WTC11 (cell line): ENCODE measurements around the gene FMN2.

Experiments
- ATF1 ChIP-seq: sonication (generic); formaldehyde crosslinking; IDR thresholded peaks from 2 replicates; pipeline ENCODE4 v1.8.1; 2023; ENCODE audit warnings: mild to moderate bottlenecking, moderate library complexity, missing genetic modification reagents
- CREM ChIP-seq: sonication (generic); formaldehyde crosslinking; IDR thresholded peaks from 2 replicates; pipeline ENCODE4 v1.8.1; 2022; ENCODE audit warnings: mild to moderate bottlenecking, missing genetic modification reagents, moderate library complexity
- JUN ChIP-seq: sonication (generic); formaldehyde crosslinking; IDR thresholded peaks from 2 replicates; pipeline ENCODE4 v1.8.0; 2023; ENCODE audit warnings: mild to moderate bottlenecking, missing genetic modification reagents
- SP1 ChIP-seq: sonication (generic); formaldehyde crosslinking; conservative IDR thresholded peaks from 2 replicates; pipeline ENCODE4 v1.8.1; 2022; ENCODE audit warnings: missing genetic modification reagents
- ZNF263 ChIP-seq: sonication (generic); formaldehyde crosslinking; IDR thresholded peaks from 2 replicates; pipeline ENCODE4 v1.8.1; 2022; ENCODE audit warnings: low read depth, mild to moderate bottlenecking, moderate library complexity, missing genetic modification reagents
- ZNF317 ChIP-seq: sonication (generic); formaldehyde crosslinking; IDR thresholded peaks from 2 replicates; pipeline ENCODE4 v1.8.1; 2023; ENCODE audit warnings: low read depth, mild to moderate bottlenecking, moderate library complexity, missing genetic modification reagents, borderline replicate concordance
- ZNF396 ChIP-seq: fragments of 250-450 bp; sonication (Bioruptor Pico); IDR thresholded peaks from 2 replicates; pipeline ENCODE4 v1.8.0; 2021; ENCODE audit warnings: mild to moderate bottlenecking, moderate library complexity, borderline replicate concordance
- TF ChIP-seq, protein P1 (sequence below): fragments of 200-600 bp; IDR thresholded peaks from 2 replicates; pipeline ENCODE4 v1.8.0; 2022; ENCODE audit warnings: antibody characterized with exemption
- TF ChIP-seq, protein P2 (sequence below): fragments of 250-450 bp; sonication (Bioruptor Pico); IDR thresholded peaks from 2 replicates; pipeline ENCODE4 v2.1.2; 2022; ENCODE audit warnings: mild to moderate bottlenecking, moderate library complexity
- TF ChIP-seq, protein P3 (sequence below): sonication (generic); formaldehyde crosslinking; IDR thresholded peaks from 2 replicates; pipeline ENCODE4 v1.8.0; 2022; ENCODE audit warnings: mild to moderate bottlenecking, missing genetic modification reagents
- TF ChIP-seq, protein P4 (sequence below): sonication (generic); formaldehyde crosslinking; IDR thresholded peaks from 2 replicates; pipeline ENCODE4 v1.8.1; 2023; ENCODE audit warnings: mild to moderate bottlenecking, missing genetic modification reagents, moderate library complexity
- TF ChIP-seq, protein P5 (sequence below): sonication (generic); formaldehyde crosslinking; IDR thresholded peaks from 2 replicates; pipeline ENCODE4 v1.8.1; 2023; ENCODE audit warnings: mild to moderate bottlenecking, missing genetic modification reagents, moderate library complexity

DNA sequence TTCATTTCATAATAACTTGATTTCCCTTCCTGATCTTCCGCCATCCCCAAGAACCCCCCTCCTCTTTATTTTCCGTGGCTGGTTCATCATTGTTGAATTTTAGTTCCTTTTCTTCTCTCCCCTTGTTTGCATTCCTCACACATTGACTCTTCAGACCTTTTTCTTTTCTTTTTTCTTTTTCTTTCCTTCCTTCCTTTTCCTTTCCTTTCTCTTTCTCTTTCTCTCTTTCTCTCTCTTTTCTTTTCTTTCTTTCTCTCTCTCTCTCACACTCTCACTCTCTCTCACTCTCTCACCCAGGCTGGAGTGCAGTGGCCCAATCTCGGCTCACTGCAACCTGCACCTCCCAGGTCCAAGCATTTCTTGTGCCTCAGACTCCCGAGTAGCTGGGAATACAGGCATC lies 231.3 kb downstream of the FMN2 start:
- TF ChIP-seq, protein P1, sequence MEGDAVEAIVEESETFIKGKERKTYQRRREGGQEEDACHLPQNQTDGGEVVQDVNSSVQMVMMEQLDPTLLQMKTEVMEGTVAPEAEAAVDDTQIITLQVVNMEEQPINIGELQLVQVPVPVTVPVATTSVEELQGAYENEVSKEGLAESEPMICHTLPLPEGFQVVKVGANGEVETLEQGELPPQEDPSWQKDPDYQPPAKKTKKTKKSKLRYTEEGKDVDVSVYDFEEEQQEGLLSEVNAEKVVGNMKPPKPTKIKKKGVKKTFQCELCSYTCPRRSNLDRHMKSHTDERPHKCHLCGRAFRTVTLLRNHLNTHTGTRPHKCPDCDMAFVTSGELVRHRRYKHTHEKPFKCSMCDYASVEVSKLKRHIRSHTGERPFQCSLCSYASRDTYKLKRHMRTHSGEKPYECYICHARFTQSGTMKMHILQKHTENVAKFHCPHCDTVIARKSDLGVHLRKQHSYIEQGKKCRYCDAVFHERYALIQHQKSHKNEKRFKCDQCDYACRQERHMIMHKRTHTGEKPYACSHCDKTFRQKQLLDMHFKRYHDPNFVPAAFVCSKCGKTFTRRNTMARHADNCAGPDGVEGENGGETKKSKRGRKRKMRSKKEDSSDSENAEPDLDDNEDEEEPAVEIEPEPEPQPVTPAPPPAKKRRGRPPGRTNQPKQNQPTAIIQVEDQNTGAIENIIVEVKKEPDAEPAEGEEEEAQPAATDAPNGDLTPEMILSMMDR, result no peak
- no peak for TF ChIP-seq ZNF317 (CRISPR knock-in tag)
- no peak for TF ChIP-seq SP1
- TF ChIP-seq CREM (CRISPR knock-in tag), result no peak
- TF ChIP-seq, protein P2, sequence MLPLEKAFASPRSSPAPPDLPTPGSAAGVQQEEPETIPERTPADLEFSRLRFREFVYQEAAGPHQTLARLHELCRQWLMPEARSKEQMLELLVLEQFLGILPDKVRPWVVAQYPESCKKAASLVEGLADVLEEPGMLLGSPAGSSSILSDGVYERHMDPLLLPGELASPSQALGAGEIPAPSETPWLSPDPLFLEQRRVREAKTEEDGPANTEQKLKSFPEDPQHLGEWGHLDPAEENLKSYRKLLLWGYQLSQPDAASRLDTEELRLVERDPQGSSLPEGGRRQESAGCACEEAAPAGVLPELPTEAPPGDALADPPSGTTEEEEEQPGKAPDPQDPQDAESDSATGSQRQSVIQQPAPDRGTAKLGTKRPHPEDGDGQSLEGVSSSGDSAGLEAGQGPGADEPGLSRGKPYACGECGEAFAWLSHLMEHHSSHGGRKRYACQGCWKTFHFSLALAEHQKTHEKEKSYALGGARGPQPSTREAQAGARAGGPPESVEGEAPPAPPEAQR (CRISPR knock-in tag), result no peak
- TF ChIP-seq ATF1, result no peak
- no peak for TF ChIP-seq JUN (CRISPR knock-in tag)
- TF ChIP-seq ZNF263, result no peak
- TF ChIP-seq, protein P3, sequence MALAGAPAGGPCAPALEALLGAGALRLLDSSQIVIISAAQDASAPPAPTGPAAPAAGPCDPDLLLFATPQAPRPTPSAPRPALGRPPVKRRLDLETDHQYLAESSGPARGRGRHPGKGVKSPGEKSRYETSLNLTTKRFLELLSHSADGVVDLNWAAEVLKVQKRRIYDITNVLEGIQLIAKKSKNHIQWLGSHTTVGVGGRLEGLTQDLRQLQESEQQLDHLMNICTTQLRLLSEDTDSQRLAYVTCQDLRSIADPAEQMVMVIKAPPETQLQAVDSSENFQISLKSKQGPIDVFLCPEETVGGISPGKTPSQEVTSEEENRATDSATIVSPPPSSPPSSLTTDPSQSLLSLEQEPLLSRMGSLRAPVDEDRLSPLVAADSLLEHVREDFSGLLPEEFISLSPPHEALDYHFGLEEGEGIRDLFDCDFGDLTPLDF (CRISPR knock-in tag), result no peak
- TF ChIP-seq, protein P4, sequence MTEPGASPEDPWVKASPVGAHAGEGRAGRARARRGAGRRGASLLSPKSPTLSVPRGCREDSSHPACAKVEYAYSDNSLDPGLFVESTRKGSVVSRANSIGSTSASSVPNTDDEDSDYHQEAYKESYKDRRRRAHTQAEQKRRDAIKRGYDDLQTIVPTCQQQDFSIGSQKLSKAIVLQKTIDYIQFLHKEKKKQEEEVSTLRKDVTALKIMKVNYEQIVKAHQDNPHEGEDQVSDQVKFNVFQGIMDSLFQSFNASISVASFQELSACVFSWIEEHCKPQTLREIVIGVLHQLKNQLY (CRISPR knock-in tag), result no peak
- TF ChIP-seq, protein P5, sequence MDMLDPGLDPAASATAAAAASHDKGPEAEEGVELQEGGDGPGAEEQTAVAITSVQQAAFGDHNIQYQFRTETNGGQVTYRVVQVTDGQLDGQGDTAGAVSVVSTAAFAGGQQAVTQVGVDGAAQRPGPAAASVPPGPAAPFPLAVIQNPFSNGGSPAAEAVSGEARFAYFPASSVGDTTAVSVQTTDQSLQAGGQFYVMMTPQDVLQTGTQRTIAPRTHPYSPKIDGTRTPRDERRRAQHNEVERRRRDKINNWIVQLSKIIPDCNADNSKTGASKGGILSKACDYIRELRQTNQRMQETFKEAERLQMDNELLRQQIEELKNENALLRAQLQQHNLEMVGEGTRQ (CRISPR knock-in tag), result no peak
- TF ChIP-seq ZNF396 (CRISPR knock-in tag), result no peak
